Pulmonary artery endothelial cell (primary cell): ENCODE results near the gene NYAP2. TPM values are rescaled to one million over a fixed set of nuclear protein-coding genes. Genes with fewer than 3 reads are reported as not detected.
A peak's percentile ranks its signal among the peaks of the same experiment; 100 is the strongest.

Source experiments
- DNase-seq: peaks from one replicate; pipeline ENCODE4 v3.0.0-alpha.2; 2011; ENCODE audit warnings: low read depth, low spot score
- total RNA-seq: library from RNA; depleted of rRNA; stranded (reverse); fragments of >200 nt; gene quantifications from 2 replicates; pipeline ENCODE4 v1.2.3, GENCODE V29; 2014

The NYAP2 gene
- total RNA-seq, 1 donor from 2014 or later: not detected

GRCh38 chr2:225616372-225616771 lies 216.9 kb downstream of the NYAP2 start:
- DNase-seq: no peak

GRCh38 chr2:225616848-225617247 lies 217.3 kb downstream of the NYAP2 start:
- DNase-seq: no peak

- DNase-seq: no peak
Measured at GRCh38 chr2:225620227-225620626, 220.7 kb downstream of the NYAP2 start.

GRCh38 chr2:225630824-225631533 lies 231.5 kb downstream of the NYAP2 start:
- DNase-seq: no peak

GRCh38 chr2:225632351-225632750 lies 232.8 kb downstream of the NYAP2 start:
- no peak for DNase-seq

GRCh38 chr2:225636558-225636957 lies 237.0 kb downstream of the NYAP2 start:
- DNase-seq: no peak

- no peak for DNase-seq
Measured at GRCh38 chr2:225637259-225637658, 237.7 kb downstream of the NYAP2 start.

- no peak for DNase-seq
Measured at GRCh38 chr2:225640550-225640949, 241.0 kb downstream of the NYAP2 start.

GRCh38 chr2:225649274-225649673 lies 249.8 kb downstream of the NYAP2 start:
- DNase-seq: no peak

- no peak for DNase-seq
Measured at GRCh38 chr2:225650041-225650440, 250.5 kb downstream of the NYAP2 start.

- DNase-seq: peak; percentile 7
Measured at GRCh38 chr2:225660262-225661131, 261.0 kb downstream of the NYAP2 start.

GRCh38 chr2:225662101-225662500 lies 262.6 kb downstream of the NYAP2 start:
- DNase-seq: no peak

GRCh38 chr2:225667445-225667844 lies 267.9 kb downstream of the NYAP2 start:
- DNase-seq: no peak

- peak; percentile 13 for DNase-seq
Measured at GRCh38 chr2:225668606-225669266, 269.2 kb downstream of the NYAP2 start.

GRCh38 chr2:225670111-225670974 lies 270.8 kb downstream of the NYAP2 start:
- DNase-seq: no peak

GRCh38 chr2:225678792-225679191 lies 279.3 kb downstream of the NYAP2 start:
- no peak for DNase-seq

- no peak for DNase-seq
Measured at GRCh38 chr2:225683258-225683657, 283.7 kb downstream of the NYAP2 start.

GRCh38 chr2:225690153-225690552 lies 290.6 kb downstream of the NYAP2 start:
- DNase-seq: no peak

GRCh38 chr2:225691711-225692110 lies 292.2 kb downstream of the NYAP2 start:
- DNase-seq: no peak

GRCh38 chr2:225693259-225693658 lies 293.7 kb downstream of the NYAP2 start:
- DNase-seq: no peak

GRCh38 chr2:225694664-225695063 lies 295.2 kb downstream of the NYAP2 start:
- DNase-seq: no peak
